Measurements from ENCODE around the gene HDAC9.

The HDAC9 gene

DNA sequence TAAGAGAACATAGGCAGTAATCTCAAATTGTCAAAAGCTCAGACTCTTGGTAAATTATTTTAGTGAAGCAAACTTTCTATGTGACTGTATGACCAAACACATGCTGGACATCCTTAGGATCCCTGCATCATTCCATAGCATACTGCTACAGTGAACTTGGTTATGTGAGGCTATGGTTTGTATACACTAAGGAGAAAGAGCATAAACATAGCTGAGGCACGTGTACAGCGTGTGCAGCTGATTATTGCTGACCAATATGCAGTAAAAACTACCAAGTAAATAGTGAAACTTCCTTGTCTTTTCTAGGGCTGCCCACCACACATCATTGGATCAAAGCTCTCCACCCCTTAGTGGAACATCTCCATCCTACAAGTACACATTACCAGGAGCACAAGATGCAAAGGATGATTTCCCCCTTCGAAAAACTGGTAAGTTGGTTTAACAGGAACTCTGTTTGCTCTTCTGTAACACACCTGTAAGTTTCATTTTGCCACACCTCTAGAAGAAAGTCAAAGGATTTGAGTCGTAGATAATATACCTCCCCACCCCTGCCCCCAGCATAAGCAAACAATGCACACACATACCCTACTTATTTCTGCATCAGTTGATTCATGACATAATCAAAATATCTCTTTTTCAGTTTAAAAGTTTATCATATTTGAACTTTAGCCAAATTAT is 98.2 kb downstream of the HDAC9 start:
- no peak for DNase-seq (ENCODE audit: low read depth)

DNA sequence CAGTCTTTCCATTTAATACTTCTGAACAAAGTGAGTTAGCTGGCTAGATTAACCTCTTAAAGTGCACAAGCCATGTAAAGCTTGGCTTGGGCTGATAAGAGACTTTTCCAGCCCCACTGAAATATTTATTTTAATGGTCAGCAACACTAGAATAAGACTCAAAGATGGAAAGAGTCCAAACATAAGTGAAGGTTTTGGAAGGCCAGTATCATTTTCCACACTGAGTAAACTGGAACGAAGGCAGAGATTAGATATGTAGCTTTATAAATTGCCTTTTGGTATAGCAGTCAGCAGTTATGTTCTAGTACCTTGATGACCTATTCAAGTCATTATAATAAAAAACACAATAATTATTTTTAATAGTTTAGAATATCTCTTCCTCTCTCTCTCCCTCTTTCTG is 102.2 kb downstream of the HDAC9 start:
- DNase-seq (ENCODE audit: low read depth): no peak

DNA sequence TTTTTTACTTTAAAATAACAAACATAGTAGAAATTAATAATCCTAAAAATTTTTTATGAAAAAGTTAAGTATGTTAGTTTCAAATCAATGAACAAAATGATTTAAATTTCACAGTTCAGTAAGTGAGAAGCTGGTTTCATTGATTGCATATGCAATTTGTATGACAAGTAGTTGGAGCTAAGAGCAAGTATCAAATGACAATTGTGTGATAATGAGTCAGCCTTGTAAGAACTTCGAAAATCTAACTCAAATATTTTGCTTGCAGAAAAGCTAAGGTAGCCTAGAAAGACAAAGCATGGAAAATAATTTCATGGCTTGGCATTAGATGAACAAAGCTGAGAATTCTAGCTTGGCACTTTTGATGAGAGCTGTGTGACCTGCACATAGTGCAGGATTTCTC is 111.5 kb downstream of the HDAC9 start:
- DNase-seq (ENCODE audit: low read depth): no peak

GRCh38 chr7:18610331-18610948 is 114.9 kb downstream of the HDAC9 start:
- no peak for DNase-seq (ENCODE audit: low read depth)

DNA sequence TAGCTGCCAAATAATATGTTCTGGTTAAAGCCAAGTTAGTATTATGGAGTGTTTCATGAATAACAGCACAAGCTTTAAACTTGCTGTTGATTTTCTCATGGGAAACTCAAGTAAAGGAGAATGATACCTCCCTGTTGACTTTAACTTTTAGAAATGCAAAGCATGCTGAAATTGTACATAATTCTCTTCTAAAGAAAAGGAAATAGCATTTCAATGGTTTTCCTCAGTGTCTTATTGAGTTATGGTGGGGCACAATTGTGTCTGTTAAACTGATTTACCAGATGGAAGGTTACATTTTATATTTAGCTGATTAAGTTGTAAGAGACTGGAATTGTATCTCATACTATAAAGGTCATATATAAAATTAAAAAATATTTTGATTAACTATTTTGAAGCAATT is 119.3 kb downstream of the HDAC9 start:
- no peak for DNase-seq (ENCODE audit: low read depth)

DNA sequence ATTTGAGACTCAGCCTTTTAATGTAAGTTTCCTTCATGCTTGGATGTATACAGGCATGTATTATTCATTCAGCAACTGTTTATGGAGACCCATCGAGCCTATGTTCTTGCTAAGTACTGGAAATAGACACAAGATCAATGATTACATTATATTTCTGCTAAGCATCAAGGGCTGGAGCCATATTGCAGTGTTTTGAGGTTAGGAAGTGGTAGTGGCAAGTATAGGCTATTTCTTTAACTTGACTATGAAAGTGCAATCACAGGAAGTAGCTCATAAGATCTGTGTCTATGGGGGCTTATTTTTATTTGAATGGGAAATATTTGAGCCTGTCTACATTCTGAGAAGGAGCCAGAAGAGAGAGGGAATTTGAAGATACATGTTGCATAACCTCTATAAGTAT is 123.8 kb downstream of the HDAC9 start:
- no peak for DNase-seq (ENCODE audit: low read depth)

DNA sequence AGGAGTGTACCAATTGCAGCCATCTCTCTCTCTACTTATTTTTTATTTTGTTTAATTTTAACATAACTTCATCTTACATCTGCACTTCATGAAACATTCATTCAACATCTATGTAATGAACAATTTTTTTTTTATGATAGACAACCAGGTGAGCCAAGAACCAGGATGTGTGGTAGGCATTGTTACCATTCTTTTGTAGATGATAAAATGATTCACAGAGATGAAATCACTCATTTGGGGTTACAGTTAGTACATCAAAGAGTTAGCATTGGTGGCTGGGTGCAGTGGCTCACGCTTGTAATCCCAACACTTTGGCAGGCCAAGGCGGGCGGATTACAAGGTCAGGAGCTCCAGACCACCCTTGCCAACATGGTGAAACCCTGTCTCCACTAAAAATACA is 127.8 kb downstream of the HDAC9 start:
- no peak for DNase-seq (ENCODE audit: low read depth)

DNA sequence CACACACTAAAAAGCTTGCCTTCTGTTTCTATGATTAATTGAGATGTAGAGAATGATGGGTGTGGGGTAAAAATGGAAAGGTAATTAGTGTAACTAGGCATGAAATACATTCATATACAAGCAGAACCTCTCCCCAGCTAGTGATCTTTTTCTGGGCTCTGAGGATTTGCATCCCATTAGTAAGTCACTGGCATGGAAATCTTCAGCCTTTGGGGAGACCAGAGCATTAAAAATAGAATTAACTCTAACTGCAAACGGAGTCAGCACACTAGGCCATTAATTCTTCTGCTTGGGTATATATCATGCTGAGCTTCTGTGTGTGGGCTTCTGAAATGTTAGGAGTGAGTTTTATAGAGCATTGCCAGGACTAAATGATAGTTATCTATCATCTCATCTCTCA is 128.9 kb downstream of the HDAC9 start:
- no peak for DNase-seq (ENCODE audit: low read depth)

- DNase-seq (ENCODE audit: low read depth): no peak
Observed at GRCh38 chr7:18626086-18626485, 130.5 kb downstream of the HDAC9 start.

DNA sequence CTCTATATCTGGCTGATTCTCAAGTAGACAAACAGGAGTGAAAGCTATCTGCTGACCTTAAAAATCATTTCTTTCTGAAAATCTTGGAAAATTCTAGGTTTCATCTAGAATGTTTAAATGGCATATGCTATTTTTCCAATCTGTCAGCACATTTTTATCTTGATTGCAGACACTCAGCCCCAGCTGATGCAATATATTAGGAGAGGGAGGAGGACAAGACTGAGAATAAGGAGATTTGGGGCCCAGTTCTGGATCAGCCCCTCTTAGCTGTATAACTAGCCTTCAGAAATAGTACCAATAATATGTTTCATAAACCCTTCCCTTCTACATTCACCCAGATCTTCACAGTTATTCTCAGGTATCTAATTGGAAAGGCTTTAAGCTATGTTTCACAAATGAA is 131.2 kb downstream of the HDAC9 start:
- no peak for DNase-seq (ENCODE audit: low read depth)

DNA sequence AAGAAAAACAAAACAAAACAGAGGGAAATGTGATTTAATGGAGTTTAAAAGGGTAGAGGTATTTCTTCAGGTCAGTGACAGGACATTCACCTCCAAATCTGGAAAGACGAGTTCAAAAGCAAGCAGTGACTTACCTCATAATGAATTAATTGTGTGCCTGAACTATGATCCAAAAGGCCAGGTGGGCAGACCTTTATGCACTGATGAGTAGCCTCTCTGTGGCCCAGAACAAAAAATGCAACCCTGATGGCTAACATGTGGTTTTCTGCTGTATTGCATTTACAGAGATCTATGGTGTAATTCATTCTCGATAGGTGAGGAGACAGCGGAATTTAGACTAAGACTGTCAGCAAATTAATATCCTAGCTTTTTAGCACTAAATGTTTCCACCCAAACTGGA is 142.0 kb downstream of the HDAC9 start:
- no peak for DNase-seq (ENCODE audit: low read depth)

GRCh38 chr7:18638594-18639452 is 143.3 kb downstream of the HDAC9 start:
- DNase-seq (ENCODE audit: low read depth): no peak

DNA sequence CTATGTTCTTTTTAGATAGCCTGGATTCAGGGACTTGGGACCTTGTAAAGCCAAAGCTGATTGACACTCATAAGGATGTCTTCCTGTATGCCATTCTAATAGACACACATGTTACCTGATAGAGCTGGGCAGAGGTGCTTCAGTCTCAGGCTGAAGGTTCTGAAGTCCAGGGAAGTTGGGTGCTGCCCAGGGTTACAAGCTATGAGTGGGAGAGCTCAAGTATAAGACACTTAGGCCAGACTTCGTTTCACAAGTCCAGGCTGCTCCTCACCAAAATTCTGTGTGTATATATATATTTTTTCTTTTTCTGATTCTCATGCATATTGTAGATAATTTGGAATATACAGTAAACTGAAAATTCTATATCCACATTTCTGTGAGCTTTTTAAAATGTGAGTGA is 144.2 kb downstream of the HDAC9 start:
- DNase-seq (ENCODE audit: low read depth): no peak

- DNase-seq (ENCODE audit: low read depth): no peak
Observed at GRCh38 chr7:18644981-18645380, 149.4 kb downstream of the HDAC9 start.

DNA sequence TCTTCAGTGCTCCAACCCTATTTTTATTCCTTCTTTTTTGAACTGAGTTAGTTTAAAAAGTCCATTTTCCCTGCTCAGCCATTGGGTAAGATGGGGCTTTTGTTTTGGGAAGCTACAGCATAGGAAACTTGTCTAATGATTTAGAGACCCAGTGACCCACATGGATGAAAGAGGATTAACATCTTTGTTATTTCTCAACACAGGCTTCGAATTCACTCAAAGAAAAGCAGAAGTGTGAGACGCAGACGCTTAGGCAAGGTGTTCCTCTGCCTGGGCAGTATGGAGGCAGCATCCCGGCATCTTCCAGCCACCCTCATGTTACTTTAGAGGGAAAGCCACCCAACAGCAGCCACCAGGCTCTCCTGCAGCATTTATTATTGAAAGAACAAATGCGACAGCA is 152.0 kb downstream of the HDAC9 start:
- DNase-seq (ENCODE audit: low read depth): no peak

- no peak for DNase-seq (ENCODE audit: low read depth)
Observed at GRCh38 chr7:18648849-18649758, 153.6 kb downstream of the HDAC9 start.

- no peak for DNase-seq (ENCODE audit: low read depth)
Observed at GRCh38 chr7:18653381-18654155, 158.0 kb downstream of the HDAC9 start.

GRCh38 chr7:18654709-18655108 is 159.2 kb downstream of the HDAC9 start:
- DNase-seq (ENCODE audit: low read depth): no peak

GRCh38 chr7:18655506-18655905 is 160.0 kb downstream of the HDAC9 start:
- DNase-seq (ENCODE audit: low read depth): no peak

- no peak for DNase-seq (ENCODE audit: low read depth)
Observed at GRCh38 chr7:18655912-18656311, 160.4 kb downstream of the HDAC9 start.

DNA sequence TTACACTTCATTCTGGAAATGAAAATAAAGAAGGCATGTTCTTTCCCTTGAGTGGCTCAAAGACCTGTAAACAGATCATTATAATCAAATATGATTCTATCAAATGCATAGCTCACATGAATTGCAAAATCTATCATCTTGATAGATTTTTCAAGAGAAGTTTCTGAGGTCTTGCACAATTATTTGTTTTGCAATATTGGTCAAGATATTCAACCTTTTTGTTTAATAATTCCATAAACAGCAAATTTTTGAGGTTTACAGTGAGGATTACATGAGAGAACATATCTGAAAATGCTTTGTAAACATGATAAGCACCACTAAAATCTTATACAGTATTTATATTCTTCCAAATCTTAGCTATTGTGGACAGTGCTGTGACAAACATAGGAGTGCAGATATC is 160.8 kb downstream of the HDAC9 start:
- no peak for DNase-seq (ENCODE audit: low read depth)

Measured in stimulated activated CD8-positive, alpha-beta memory T cell treated with anti-CD3 and anti-CD28 coated beads, Interleukin-12 subunit alpha, Interleukin-12 subunit beta, amount 100 ng/mL, for 1 hour (primary cell).